Activated naive CD4-positive, alpha-beta T cell treated with anti-CD3 and anti-CD28 coated beads, Interleukin-2, amount 50 U/mL, for 72 hours (primary cell): ENCODE measurements around the gene RSBN1L. TPM values are rescaled to one million over a fixed set of nuclear protein-coding genes. Genes with fewer than 3 reads are reported as not detected.

Experiments
- ATAC-seq, 2 donors: fragments of 150-1000 bp; cut with Tn5 transposase; 2 replicates each; pipeline ENCODE4 v1.10.0; 2021; ENCODE audit warnings: mild to moderate bottlenecking in 2 of 2, moderate library complexity in 2 of 2
- DNase-seq, 2 donors: peaks; one replicate each; pipeline ENCODE4 v3.0.0; 2021 to 2022; ENCODE audit warnings: low spot score in 2 of 2
- H3K27ac Mint-ChIP-seq, 2 donors: one replicate each; pipeline ENCODE4 v1.8.0; 2022; ENCODE audit warnings: mild to moderate bottlenecking in 2 of 2, mixed read lengths in 2 of 2
- H3K36me3 Mint-ChIP-seq, 2 donors: one replicate each; pipeline ENCODE4 v1.8.0; 2022; ENCODE audit warnings: mixed read lengths in 2 of 2
- H3K9me3 Mint-ChIP-seq, 2 donors: one replicate each; pipeline ENCODE4 v1.8.0; 2022; ENCODE audit warnings: mixed read lengths in 2 of 2
- total RNA-seq, 2 donors: library from RNA; stranded (reverse); gene quantifications; one replicate each; pipeline ENCODE4 v1.2.3, GENCODE V29; 2022

The RSBN1L gene
- total RNA-seq, 2 donors from 2014 or later, result 19.8 to 20.2 TPM

- no peak for DNase-seq
- H3K9me3 Mint-ChIP-seq, result peaks cover 1 to 7% of the 10 kb centered on the region in 2 donors
Measured at GRCh38 chr7:77830649-77831355, 134.5 kb downstream of the RSBN1L start.

GRCh38 chr7:77831481-77831880, 135.2 kb downstream of the RSBN1L start:
- Mint-ChIP-seq H3K27ac (peak overlapping the region in 1 of 2 donors; percentile 68), H3K9me3 (peaks cover 4 to 5% of the 10 kb centered on the region in 2 donors), H3K36me3 (peaks cover 0 to 14% of the 10 kb centered on the region in 2 donors)
- DNase-seq, result no peak
- peak; percentile 71 to 78 for ATAC-seq

More at GRCh38 chr7:77830649-77831355, 134.5 kb downstream of the RSBN1L start:
- Mint-ChIP-seq H3K27ac (peak overlapping the region in 1 of 2 donors; percentile 68), H3K36me3 (peaks cover under 1 to 10% of the 10 kb centered on the region in 2 donors)
- ATAC-seq, result no peak

GRCh38 chr7:77831953-77832352, 135.7 kb downstream of the RSBN1L start:
- peaks cover 0 to 6% of the 10 kb centered on the region in 2 donors for H3K9me3 Mint-ChIP-seq
- no peak for ATAC-seq
- no peak overlapping the region for H3K27ac Mint-ChIP-seq
- DNase-seq, result no peak
- peaks cover 0 to 16% of the 10 kb centered on the region in 2 donors for H3K36me3 Mint-ChIP-seq

Other genes with a start within 250 kb of the RSBN1L start
- 10 to 100 TPM; 13.6 to 21.9 TPM for gene PTPN12, start 159.2 kb upstream of the RSBN1L start, total RNA-seq
- 1 to 10 TPM; 7.1 to 9.5 TPM for gene TMEM60, start 102.0 kb downstream of the RSBN1L start, total RNA-seq
- 10 to 100 TPM; 22.8 to 31.1 TPM for gene PHTF2, start 102.3 kb downstream of the RSBN1L start, total RNA-seq